ENCODE measurements around the gene MYO1B.

DNA sequence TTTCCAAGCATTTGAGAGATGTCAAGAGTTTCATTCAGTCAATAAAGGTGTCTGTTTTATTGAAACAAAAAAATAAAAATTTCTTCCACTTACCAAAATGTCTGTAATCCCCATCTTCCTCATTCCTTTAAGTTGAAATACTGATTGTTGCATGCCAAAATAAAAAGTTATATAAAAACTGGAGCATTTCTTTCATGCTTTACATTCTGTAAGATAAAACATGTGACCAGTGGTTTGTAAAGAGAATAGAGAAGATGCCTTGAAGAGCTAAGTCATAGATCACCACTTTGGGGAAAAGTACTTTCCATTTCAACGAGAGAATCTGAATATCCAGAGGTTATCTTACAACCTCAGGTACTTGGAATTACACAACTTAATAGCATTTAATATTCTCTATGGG is 35.9 kb upstream of the MYO1B start:
- TF ChIP-seq EZH2 (IDR thresholded peaks at IDR 0.05; ENCODE audit: borderline replicate concordance, low read length) = no peak
- TF ChIP-seq, protein P1, sequence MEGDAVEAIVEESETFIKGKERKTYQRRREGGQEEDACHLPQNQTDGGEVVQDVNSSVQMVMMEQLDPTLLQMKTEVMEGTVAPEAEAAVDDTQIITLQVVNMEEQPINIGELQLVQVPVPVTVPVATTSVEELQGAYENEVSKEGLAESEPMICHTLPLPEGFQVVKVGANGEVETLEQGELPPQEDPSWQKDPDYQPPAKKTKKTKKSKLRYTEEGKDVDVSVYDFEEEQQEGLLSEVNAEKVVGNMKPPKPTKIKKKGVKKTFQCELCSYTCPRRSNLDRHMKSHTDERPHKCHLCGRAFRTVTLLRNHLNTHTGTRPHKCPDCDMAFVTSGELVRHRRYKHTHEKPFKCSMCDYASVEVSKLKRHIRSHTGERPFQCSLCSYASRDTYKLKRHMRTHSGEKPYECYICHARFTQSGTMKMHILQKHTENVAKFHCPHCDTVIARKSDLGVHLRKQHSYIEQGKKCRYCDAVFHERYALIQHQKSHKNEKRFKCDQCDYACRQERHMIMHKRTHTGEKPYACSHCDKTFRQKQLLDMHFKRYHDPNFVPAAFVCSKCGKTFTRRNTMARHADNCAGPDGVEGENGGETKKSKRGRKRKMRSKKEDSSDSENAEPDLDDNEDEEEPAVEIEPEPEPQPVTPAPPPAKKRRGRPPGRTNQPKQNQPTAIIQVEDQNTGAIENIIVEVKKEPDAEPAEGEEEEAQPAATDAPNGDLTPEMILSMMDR (IDR thresholded peaks at IDR 0.05; ENCODE audit: low read length) = no peak
